Tibial nerve (tissue), 4 donors: ENCODE data around the gene NCAM1. TPM values are rescaled to one million over a fixed set of nuclear protein-coding genes. Genes with fewer than 3 reads are reported as not detected.

Source experiments
- DNase-seq, 2 donors: peaks; one replicate each; pipeline ENCODE4 v3.0.0-alpha.2; 2019; ENCODE audit warnings: low spot score in 2 of 2
- H3K27ac ChIP-seq, 4 donors: fragments of 200-600 bp; sonication (generic) in 3 of 4; one replicate each; pipeline ENCODE4 v1.5.1; 2017 to 2019; ENCODE audit warnings: mild to moderate bottlenecking in 1 of 4
- H3K27me3 ChIP-seq, 2 donors: fragments of 200-600 bp; sonication (generic) in 1 of 2; one replicate each; pipeline versions ENCODE4 v1.5.1 to v1.6.0; 2017 to 2019
- H3K36me3 ChIP-seq, 3 donors: fragments of 200-600 bp; sonication (generic); one replicate each; pipeline ENCODE4 v1.5.1; 2018 to 2019
- H3K4me1 ChIP-seq, 4 donors: fragments of 200-600 bp; sonication (generic) in 3 of 4; one replicate each; pipeline ENCODE4 v1.5.1; 2017 to 2019
- H3K4me3 ChIP-seq, 4 donors: fragments of 200-600 bp; sonication (generic) in 3 of 4; one replicate each; pipeline ENCODE4 v1.5.1; 2017 to 2019; ENCODE audit warnings: mild to moderate bottlenecking in 1 of 4, moderate library complexity in 1 of 4
- H3K9me3 ChIP-seq, 4 donors: fragments of 200-600 bp; sonication (generic) in 3 of 4; one replicate each; pipeline ENCODE4 v1.5.1; 2017 to 2019
- CTCF ChIP-seq, 5 experiments: fragments of 200-600 bp in 3 of 5; fragments of 450-650 bp in 2 of 5; sonication (generic) in 3 of 5; IDR thresholded peaks; one replicate each; pipeline ENCODE4 v1.5.1; 2016 to 2019; ENCODE audit warnings: antibody characterized with exemption in 5 of 5, mild to moderate bottlenecking in 3 of 5, moderate library complexity in 2 of 5
- EP300 ChIP-seq, 2 donors: sonication (generic); formaldehyde crosslinking; IDR thresholded peaks; one replicate each; pipeline ENCODE4 v1.6.1; 2017; ENCODE audit warnings: antibody characterized with exemption in 2 of 2, mild to moderate bottlenecking in 1 of 2
- POLR2A ChIP-seq, 2 donors: fragments of 450-650 bp; IDR thresholded peaks; one replicate each; pipeline ENCODE4 v1.6.1; 2017; ENCODE audit warnings: antibody characterized with exemption in 2 of 2, mild to moderate bottlenecking in 2 of 2, moderate library complexity in 2 of 2
- WGBS, 2 donors: methylation state at CpG; one replicate each; pipeline ENCODE4 v1.1.5; 2018; 5-methylcytosine and 5-hydroxymethylcytosine counted together
- total RNA-seq, 4 donors: library from RNA; depleted of rRNA; stranded (reverse); fragments of >200 nt; gene quantifications; one replicate each; pipeline ENCODE4 v1.1.0, GENCODE V29; 2016

The NCAM1 gene
- total RNA-seq, 4 donors from 2014 or later: 57.3 to 121 (median 76.1) TPM

- Histone ChIP-seq H3K9me3 (no peaks in the 10 kb centered on the region), H3K36me3 (peaks cover 0 to 9% (median 0%) of the 10 kb centered on the region in 3 donors), H3K4me3 (no peak overlapping the region), H3K27ac (peak overlapping the region in 1 of 4 donors; percentile 17), H3K4me1 (peaks cover 0 to 9% (median 0%) of the 10 kb centered on the region in 4 donors), H3K27me3 (no peaks in the 10 kb centered on the region)
- WGBS, 2 donors: 90 to 92% methylated on average over 6 of the region's 6 CpGs
- DNase-seq: no peak
- TF ChIP-seq EP300 (IDR thresholded peaks at IDR 0.05) (no peak), CTCF (IDR thresholded peaks at IDR 0.05) (no peak), POLR2A (IDR thresholded peaks at IDR 0.05) (no peak)
Observed at GRCh38 chr11:113255741-113256140, 294.5 kb downstream of the NCAM1 start.

GRCh38 chr11:113256431-113257202 is 295.4 kb downstream of the NCAM1 start:
- Histone ChIP-seq H3K4me3 (no peak overlapping the region), H3K27me3 (no peaks in the 10 kb centered on the region), H3K36me3 (peaks cover 0 to 18% (median 0%) of the 10 kb centered on the region in 3 donors), H3K27ac (no peak overlapping the region), H3K9me3 (no peaks in the 10 kb centered on the region), H3K4me1 (peaks cover 0 to 9% (median 0%) of the 10 kb centered on the region in 4 donors)
- WGBS, 2 donors: 72 to 87% methylated on average over 3 of the region's 3 CpGs
- DNase-seq: no peak
- no peak for TF ChIP-seq EP300 (IDR thresholded peaks at IDR 0.05)
- no peak for TF ChIP-seq CTCF (IDR thresholded peaks at IDR 0.05)
- no peak for TF ChIP-seq POLR2A (IDR thresholded peaks at IDR 0.05)

- Histone ChIP-seq H3K36me3 (peaks cover 0 to 28% (median 0%) of the 10 kb centered on the region in 3 donors), H3K27me3 (no peaks in the 10 kb centered on the region), H3K27ac (no peak overlapping the region), H3K4me3 (no peak overlapping the region), H3K4me1 (peaks cover 0 to 2% (median 0%) of the 10 kb centered on the region in 4 donors), H3K9me3 (no peaks in the 10 kb centered on the region)
- 94 to 97% methylated on average over 9 of the region's 9 CpGs for WGBS, 2 donors
- TF ChIP-seq POLR2A (IDR thresholded peaks at IDR 0.05): no peak
- TF ChIP-seq CTCF (IDR thresholded peaks at IDR 0.05): no peak
- no peak for DNase-seq
Observed at GRCh38 chr11:113260096-113260425, 298.8 kb downstream of the NCAM1 start.

GRCh38 chr11:113260541-113260940 is 299.3 kb downstream of the NCAM1 start:
- H3K4me1 ChIP-seq: no peaks in the 10 kb centered on the region
- peaks cover 0 to 28% (median 0%) of the 10 kb centered on the region in 3 donors for H3K36me3 ChIP-seq
- H3K4me3 ChIP-seq: no peak overlapping the region
- TF ChIP-seq EP300 (IDR thresholded peaks at IDR 0.05) (no peak), CTCF (IDR thresholded peaks at IDR 0.05) (no peak), POLR2A (IDR thresholded peaks at IDR 0.05) (no peak)
- 88 to 89% methylated on average over 1 of the region's 1 CpG for WGBS, 2 donors
- no peaks in the 10 kb centered on the region for H3K9me3 ChIP-seq
- DNase-seq: no peak
- no peak overlapping the region for H3K27ac ChIP-seq
- no peaks in the 10 kb centered on the region for H3K27me3 ChIP-seq

- H3K4me3 ChIP-seq: no peak overlapping the region
- H3K27ac ChIP-seq: no peak overlapping the region
- no peak for DNase-seq
- 88 to 91% methylated on average over 10 of the region's 10 CpGs for WGBS, 2 donors
- H3K36me3 ChIP-seq: peaks cover 0 to 28% (median 0%) of the 10 kb centered on the region in 3 donors
- no peaks in the 10 kb centered on the region for H3K4me1 ChIP-seq
- TF ChIP-seq CTCF (IDR thresholded peaks at IDR 0.05) (no peak), POLR2A (IDR thresholded peaks at IDR 0.05) (no peak), EP300 (IDR thresholded peaks at IDR 0.05) (no peak)
- H3K27me3 ChIP-seq: no peaks in the 10 kb centered on the region
- H3K9me3 ChIP-seq: no peaks in the 10 kb centered on the region
Observed at GRCh38 chr11:113261709-113262475, 300.7 kb downstream of the NCAM1 start.
